RWPE1 (cell line): ENCODE measurements around the gene MAP1B.

ENCODE experiments used
- CTCF ChIA-PET: fragments of 350-600 bp; sonication (Branson Sonifier 250); formaldehyde crosslinking; extraction: SDS; loops from one replicate; lab custom pipeline; 2021; lab: Yijun Ruan, JAX
- POLR2A ChIA-PET: fragments of 400-600 bp; formaldehyde crosslinking; extraction: SDS; loops from one replicate; lab custom pipeline; 2020; ENCODE audit warnings: antibody characterized with exemption; ENCODE audit not compliant: low non-redundant PET; lab: Yijun Ruan, JAX
- DNase-seq: peaks from one replicate; pipeline ENCODE4 v3.0.0; 2012; ENCODE audit warnings: low spot score
- H3K27ac ChIP-seq: fragments of 450-650 bp; 2 replicates; pipeline ENCODE4 v1.5.1; 2017
- TF ChIP-seq, protein P1 (sequence below): fragments of 450-650 bp; conservative IDR thresholded peaks from 2 replicates; pipeline ENCODE4 v1.5.1; 2017; ENCODE audit warnings: low read depth, mild to moderate bottlenecking

MAP1B gene

DNA sequence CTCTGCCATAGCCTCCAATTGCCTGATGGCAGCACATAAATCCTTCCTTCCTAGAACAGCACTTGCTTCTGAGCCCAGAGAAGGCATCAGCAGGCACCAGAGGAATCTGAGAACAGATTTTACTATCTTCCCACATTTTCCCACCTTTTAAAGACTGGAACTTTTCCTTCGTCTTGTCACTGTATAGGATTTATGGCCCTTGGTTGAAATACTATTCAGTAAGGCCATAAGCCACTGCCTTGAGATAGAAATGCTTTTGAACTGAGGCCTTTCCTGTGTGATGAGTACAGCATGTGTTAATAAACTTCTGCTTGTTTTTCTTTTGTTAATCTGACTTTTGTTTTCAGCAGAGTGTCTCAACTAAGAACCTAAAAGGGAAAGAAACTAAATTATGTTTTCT lies 128.4 kb downstream of the MAP1B start:
- CTCF ChIA-PET: no interaction called here
- no peak overlapping the region for H3K27ac ChIP-seq
- TF ChIP-seq, protein P1, sequence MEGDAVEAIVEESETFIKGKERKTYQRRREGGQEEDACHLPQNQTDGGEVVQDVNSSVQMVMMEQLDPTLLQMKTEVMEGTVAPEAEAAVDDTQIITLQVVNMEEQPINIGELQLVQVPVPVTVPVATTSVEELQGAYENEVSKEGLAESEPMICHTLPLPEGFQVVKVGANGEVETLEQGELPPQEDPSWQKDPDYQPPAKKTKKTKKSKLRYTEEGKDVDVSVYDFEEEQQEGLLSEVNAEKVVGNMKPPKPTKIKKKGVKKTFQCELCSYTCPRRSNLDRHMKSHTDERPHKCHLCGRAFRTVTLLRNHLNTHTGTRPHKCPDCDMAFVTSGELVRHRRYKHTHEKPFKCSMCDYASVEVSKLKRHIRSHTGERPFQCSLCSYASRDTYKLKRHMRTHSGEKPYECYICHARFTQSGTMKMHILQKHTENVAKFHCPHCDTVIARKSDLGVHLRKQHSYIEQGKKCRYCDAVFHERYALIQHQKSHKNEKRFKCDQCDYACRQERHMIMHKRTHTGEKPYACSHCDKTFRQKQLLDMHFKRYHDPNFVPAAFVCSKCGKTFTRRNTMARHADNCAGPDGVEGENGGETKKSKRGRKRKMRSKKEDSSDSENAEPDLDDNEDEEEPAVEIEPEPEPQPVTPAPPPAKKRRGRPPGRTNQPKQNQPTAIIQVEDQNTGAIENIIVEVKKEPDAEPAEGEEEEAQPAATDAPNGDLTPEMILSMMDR: no peak
- DNase-seq: no peak
- POLR2A ChIA-PET: interaction anchor here (0.5 kb wide), 1 partner anchor 261 kb away, joined by 3 read pairs; no protein-coding TSS in a partner anchor

DNA sequence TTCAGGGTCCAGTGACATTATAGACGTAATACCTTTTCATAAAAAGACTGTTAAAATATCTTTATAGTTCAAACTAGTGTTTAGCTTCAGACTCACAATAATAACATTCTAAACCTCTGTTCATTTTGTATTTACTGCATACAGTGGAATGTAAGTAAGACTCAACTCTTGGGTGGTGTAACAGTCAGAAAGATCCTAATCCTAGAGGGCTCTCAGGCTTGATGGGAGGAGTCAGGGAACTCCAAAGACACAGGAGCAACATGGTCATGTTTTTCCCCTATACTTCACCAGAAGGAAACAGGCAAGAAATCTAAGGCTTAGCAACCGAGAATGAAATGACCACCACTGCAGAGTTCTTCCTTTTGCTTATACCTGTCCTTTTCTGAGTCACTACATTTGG lies 130.1 kb downstream of the MAP1B start:
- CTCF ChIA-PET: no interaction called here
- DNase-seq: no peak
- TF ChIP-seq, protein P1: no peak
- no peak overlapping the region for H3K27ac ChIP-seq
- POLR2A ChIA-PET: no interaction called here

DNA sequence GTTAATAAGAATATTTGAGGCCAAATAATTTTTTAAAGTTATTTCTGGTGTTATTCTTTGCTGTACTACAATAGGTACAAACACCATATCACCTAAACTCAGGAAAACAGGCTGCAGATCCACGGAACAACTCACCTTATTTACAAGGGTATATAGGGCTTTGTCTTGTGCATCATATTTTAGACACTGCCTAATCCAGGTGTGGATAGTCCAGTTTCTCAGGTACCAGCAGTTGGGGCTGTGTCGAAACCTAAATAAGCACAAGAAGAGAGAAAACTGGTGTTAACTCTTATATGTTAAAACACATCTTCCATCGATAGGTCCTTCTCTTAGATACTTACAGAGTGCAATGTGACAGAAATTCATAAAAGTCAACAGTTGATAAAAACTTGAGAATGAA lies 130.6 kb downstream of the MAP1B start:
- CTCF ChIA-PET: no interaction called here
- TF ChIP-seq, protein P1: no peak
- H3K27ac ChIP-seq: no peak overlapping the region
- DNase-seq: no peak
- POLR2A ChIA-PET: no interaction called here

DNA sequence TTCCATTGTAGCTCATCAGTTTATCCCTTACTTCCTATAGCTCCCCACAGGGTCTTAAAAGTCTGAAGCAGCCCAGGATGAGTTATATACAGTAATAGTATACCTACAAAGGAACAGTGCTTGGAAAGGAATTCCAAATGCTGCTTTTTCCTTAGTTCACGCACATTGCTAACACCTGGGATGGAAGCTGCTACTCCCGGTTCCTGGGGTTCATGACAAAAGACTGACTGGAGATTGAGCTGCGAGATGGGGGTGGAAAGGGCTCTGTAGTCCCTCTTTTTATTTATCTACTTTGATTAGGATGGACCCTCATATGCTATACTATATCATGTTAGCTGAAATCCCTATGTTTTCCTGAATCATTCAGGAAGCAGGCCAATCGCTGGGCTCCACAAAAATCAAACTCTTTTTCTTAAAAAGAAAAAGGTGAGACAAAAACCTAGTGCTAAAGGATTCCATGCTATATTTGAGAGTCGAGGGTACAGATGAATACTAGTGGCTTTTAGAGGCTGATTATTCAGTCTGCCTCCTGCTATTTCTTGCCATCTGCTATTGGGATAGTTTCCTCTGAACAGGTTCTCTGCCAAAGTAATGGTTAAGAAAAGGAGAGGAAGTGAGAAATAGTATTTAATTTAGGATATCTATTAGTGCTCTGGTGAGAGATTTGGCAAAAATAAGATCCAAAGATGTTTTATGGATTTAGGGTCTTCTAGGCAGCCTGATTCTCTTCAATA lies 131.6 kb downstream of the MAP1B start:
- ChIA-PET CTCF (no interaction called here), POLR2A (no interaction called here)
- TF ChIP-seq, protein P1: no peak
- no peak overlapping the region for H3K27ac ChIP-seq
- DNase-seq: no peak

DNA sequence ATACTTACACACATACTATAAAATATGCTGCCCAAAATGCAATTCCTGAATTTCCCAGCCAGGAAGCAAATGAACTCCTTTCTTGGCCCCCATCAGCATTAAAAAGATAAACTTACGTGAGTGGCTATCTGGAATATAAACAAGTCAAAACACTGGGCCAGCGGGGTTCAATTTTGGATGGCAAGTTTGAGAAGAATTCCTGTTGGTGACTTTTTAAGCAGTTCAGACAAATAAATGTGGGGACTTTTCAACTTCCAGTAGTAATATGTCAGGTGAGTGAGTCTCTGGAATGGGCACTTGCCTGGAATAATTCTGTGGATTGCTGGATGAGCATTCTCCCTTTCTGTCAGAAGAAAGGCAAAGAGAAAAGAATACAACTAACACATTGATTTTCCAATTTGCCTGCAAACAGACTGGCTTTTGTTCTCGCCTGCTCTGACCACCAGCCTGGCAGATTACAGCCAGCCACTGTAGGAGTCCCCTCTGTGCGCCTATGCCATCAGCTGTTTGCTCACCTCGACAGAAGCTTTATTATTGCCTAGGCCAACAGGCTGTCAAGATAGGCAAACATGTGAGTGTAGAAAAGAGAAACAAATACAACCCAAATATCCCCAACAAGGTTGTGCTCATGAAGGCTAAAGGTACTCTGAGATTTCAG lies 134.2 kb downstream of the MAP1B start:
- POLR2A ChIA-PET: no interaction called here
- CTCF ChIA-PET: no interaction called here
- TF ChIP-seq, protein P1: no peak
- no peak for DNase-seq
- H3K27ac ChIP-seq: no peak overlapping the region

DNA sequence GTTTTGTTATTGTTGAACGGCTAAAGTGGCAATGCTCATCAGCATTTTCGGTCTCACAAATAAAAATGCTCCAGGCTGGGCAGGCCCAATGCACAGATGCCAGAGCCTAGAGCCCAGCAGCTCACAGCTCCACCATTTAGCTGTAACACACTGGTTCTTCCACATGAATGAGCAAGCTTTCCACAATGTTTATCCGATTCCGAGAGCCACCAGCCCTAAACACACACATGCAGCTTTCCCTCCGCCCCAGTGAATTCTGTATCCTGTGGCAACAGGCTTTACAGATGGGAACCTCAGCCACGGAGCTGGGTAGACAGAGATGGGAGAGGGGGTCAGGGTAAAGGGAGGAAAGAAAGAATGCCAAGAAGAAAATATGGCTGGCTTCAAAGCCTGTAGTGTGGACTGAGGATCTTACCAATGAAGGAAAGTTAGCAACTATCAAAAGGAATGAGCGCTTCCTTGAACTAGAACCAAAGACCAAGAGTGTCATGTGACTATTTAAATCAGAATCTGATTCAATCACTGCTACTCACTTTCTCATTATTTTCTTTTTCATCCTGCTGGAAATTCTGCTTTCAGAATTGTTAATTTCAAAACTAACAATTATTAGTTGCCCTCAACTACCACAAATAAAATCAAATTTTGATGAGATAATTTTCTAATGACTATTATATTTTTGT lies 135.7 kb downstream of the MAP1B start:
- CTCF ChIA-PET: interaction anchor here (0.7 kb wide), 1 partner anchor 120 kb away, joined by 3 read pairs; no protein-coding TSS in a partner anchor
- H3K27ac ChIP-seq: no peak overlapping the region
- DNase-seq: no peak
- POLR2A ChIA-PET: no interaction called here
- TF ChIP-seq, protein P1: no peak
